HepG2 (cell line): ENCODE data around the gene MYPN. TPM values are rescaled to one million over a fixed set of nuclear protein-coding genes. Genes with fewer than 3 reads are reported as not detected.

Experiments
- CBFB ChIP-seq: sonication (generic); formaldehyde crosslinking; IDR thresholded peaks from 2 replicates; pipeline ENCODE4 v1.4.0; 2020; ENCODE audit warnings: missing genetic modification reagents
- NFE2 ChIP-seq: sonication (generic); formaldehyde crosslinking; IDR thresholded peaks from 2 replicates; pipeline ENCODE4 v1.4.0; 2020; ENCODE audit warnings: missing genetic modification reagents
- SMC3 ChIP-seq: IDR thresholded peaks from 2 replicates; pipeline ENCODE4 v1.6.1; 2011; ENCODE audit warnings: low read length, improper control_type of control experiment
- STAG1 ChIP-seq: sonication (generic); formaldehyde crosslinking; IDR thresholded peaks from 2 replicates; pipeline ENCODE4 v1.4.0; 2020; ENCODE audit warnings: missing genetic modification reagents
- polyA plus RNA-seq, 8 experiments: library from polyadenylated mRNA; depleted of rRNA in 3 of 8; stranded (reverse) in 7 of 8; unstranded in 1 of 8; fragments of >200 nt; fragmentation: Illumina TruSeq in 4 of 8; extraction: Trizol in 4 of 8; gene quantifications; 2 replicates each; pipeline versions ENCODE4 v1.2.1 to v1.2.3, GENCODE V29; 2011 to 2016; ENCODE audit warnings: low read depth in 4 of 8, missing spikeins in 1 of 8, mixed read lengths in 1 of 8; ENCODE audit not compliant: insufficient read depth in 1 of 8
- total RNA-seq, 5 experiments: library from RNA; depleted of rRNA; stranded (reverse); fragments of >200 nt; fragmentation: Illumina TruSeq; extraction: Trizol; gene quantifications; 2 replicates each; pipeline ENCODE4 v1.2.3, GENCODE V29; 2016; ENCODE audit warnings: low read depth in 1 of 5
- TF ChIP-seq, protein P1 (sequence below): sonication (generic); formaldehyde crosslinking; IDR thresholded peaks from 2 replicates; pipeline ENCODE4 v1.5.0; 2020; ENCODE audit warnings: mild to moderate bottlenecking, missing genetic modification reagents, moderate library complexity
- TF ChIP-seq, protein P2 (sequence below): sonication (generic); formaldehyde crosslinking; IDR thresholded peaks from 2 replicates; pipeline ENCODE4 v1.4.0; 2020; ENCODE audit warnings: missing genetic modification reagents

The MYPN gene
- total and polyA plus RNA-seq, 2 of the 13 experiments (the other 11 are each of a cell fraction or from before 2014, with no cell fraction given), result not detected

DNA sequence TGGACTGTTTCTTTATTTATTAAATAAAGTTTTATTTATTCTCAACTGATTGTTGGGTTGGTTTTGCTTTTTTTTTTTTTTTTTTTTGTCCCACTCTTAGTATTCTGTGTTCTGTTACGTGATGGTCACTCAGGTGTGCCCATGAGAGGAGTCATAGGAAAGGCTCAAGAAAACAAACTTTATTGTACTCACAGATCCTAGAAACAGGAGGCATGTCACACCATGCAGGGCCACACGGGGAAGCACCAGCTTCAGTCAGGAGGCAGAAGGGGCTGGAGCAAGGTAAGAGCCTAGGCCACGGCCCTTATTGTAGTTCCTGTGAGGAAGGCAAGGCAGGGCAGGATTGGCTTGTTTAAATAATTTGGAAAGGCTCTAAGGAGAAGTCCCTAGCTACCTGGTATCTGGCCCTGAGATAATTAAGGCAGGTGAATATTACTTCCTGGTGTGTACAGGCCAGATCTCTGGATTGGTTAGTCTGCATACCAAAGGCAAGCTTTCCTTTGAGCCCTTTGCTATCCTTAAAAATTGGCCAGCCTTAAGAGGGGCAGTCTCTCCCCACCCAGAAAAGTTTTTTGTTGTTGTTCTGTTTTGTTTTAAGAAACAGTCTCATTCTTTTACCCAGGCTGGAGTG lies 114.4 kb downstream of the MYPN start (continued):
- TF ChIP-seq, protein P1, sequence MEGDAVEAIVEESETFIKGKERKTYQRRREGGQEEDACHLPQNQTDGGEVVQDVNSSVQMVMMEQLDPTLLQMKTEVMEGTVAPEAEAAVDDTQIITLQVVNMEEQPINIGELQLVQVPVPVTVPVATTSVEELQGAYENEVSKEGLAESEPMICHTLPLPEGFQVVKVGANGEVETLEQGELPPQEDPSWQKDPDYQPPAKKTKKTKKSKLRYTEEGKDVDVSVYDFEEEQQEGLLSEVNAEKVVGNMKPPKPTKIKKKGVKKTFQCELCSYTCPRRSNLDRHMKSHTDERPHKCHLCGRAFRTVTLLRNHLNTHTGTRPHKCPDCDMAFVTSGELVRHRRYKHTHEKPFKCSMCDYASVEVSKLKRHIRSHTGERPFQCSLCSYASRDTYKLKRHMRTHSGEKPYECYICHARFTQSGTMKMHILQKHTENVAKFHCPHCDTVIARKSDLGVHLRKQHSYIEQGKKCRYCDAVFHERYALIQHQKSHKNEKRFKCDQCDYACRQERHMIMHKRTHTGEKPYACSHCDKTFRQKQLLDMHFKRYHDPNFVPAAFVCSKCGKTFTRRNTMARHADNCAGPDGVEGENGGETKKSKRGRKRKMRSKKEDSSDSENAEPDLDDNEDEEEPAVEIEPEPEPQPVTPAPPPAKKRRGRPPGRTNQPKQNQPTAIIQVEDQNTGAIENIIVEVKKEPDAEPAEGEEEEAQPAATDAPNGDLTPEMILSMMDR (CRISPR knock-in tag), result peak; percentile 37; the same call in 1 of the 2 replicates
- TF ChIP-seq SMC3 (peak; percentile 19; the same call in 1 of the 2 replicates), STAG1 (CRISPR knock-in tag) (peak; percentile 49), NFE2 (CRISPR knock-in tag) (no peak), CBFB (no peak)
- TF ChIP-seq, protein P2, sequence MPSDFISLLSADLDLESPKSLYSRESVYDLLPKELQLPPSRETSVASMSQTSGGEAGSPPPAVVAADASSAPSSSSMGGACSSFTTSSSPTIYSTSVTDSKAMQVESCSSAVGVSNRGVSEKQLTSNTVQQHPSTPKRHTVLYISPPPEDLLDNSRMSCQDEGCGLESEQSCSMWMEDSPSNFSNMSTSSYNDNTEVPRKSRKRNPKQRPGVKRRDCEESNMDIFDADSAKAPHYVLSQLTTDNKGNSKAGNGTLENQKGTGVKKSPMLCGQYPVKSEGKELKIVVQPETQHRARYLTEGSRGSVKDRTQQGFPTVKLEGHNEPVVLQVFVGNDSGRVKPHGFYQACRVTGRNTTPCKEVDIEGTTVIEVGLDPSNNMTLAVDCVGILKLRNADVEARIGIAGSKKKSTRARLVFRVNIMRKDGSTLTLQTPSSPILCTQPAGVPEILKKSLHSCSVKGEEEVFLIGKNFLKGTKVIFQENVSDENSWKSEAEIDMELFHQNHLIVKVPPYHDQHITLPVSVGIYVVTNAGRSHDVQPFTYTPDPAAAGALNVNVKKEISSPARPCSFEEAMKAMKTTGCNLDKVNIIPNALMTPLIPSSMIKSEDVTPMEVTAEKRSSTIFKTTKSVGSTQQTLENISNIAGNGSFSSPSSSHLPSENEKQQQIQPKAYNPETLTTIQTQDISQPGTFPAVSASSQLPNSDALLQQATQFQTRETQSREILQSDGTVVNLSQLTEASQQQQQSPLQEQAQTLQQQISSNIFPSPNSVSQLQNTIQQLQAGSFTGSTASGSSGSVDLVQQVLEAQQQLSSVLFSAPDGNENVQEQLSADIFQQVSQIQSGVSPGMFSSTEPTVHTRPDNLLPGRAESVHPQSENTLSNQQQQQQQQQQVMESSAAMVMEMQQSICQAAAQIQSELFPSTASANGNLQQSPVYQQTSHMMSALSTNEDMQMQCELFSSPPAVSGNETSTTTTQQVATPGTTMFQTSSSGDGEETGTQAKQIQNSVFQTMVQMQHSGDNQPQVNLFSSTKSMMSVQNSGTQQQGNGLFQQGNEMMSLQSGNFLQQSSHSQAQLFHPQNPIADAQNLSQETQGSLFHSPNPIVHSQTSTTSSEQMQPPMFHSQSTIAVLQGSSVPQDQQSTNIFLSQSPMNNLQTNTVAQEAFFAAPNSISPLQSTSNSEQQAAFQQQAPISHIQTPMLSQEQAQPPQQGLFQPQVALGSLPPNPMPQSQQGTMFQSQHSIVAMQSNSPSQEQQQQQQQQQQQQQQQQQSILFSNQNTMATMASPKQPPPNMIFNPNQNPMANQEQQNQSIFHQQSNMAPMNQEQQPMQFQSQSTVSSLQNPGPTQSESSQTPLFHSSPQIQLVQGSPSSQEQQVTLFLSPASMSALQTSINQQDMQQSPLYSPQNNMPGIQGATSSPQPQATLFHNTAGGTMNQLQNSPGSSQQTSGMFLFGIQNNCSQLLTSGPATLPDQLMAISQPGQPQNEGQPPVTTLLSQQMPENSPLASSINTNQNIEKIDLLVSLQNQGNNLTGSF (CRISPR knock-in tag), result no peak
